ENCODE data around the gene COBL. TPM values are rescaled to one million over a fixed set of nuclear protein-coding genes. Genes with fewer than 3 reads are reported as not detected.

Gene COBL
- total and polyA plus RNA-seq, 2 of the 8 experiments (the other 6 are each of a cell fraction or from before 2014, with no cell fraction given): 13.8 to 40.4 TPM

GRCh38 chr7:51046103-51046466, 270.5 kb downstream of the COBL start:
- POLR2A ChIA-PET (ENCODE audit: partially characterized antibody): interaction anchor here (1.8 kb wide), 1 partner anchor 9 kb away, joined by 5 read pairs; no protein-coding TSS in a partner anchor
- 95% methylated on average over 4 of the region's 4 CpGs; no CpG with 5 or more reads in 1 of the 2 experiments for WGBS, 2 experiments (ENCODE audit: extremely low coverage in 1 of 2, insufficient coverage in 1 of 2, insufficient read length in 1 of 2, insufficient replicate concordance in 2 of 2, low coverage in 1 of 2, low lambda C conversion rate in 2 of 2, missing lambda C conversion rate in 1 of 2)
- Histone ChIP-seq H3K4me2 (ENCODE audit: insufficient read depth in 1 of 2, low read depth in 2 of 2, low read length in 2 of 2) (no peak overlapping the region), H3K23ac (ENCODE audit: insufficient read length) (no peak overlapping the region), H3K4me3 (ENCODE audit: extremely low read depth in 1 of 4, insufficient read depth in 2 of 4, low read depth in 3 of 4, low read length in 4 of 4) (no peak overlapping the region), H3K18ac (ENCODE audit: extremely low read depth, low read length) (no peak overlapping the region), H2AFZ (ENCODE audit: low read length) (no peak overlapping the region), H4K20me1 (replicated peaks in 1 of 2; ENCODE audit: control insufficient read depth in 1 of 2, insufficient read depth in 2 of 2, low read length in 2 of 2) (no peaks in the 10 kb centered on the region), H3K56ac (replicated peaks; ENCODE audit: insufficient read length, low read depth, low read length) (no peak overlapping the region), H3K36me3 (ENCODE audit: control insufficient read depth in 2 of 4, insufficient read depth in 4 of 4, low read length in 3 of 4) (no peaks in the 10 kb centered on the region), H2BK12ac (ENCODE audit: low read depth, low read length) (no peak overlapping the region), H4K8ac (ENCODE audit: extremely low read depth, insufficient read depth, low read length) (no peak overlapping the region), H3K27me3 (replicated peaks in 1 of 4; ENCODE audit: control insufficient read depth in 3 of 4, extremely low read depth in 1 of 4, insufficient read depth in 3 of 4, low read length in 3 of 4) (no peaks in the 10 kb centered on the region), H2BK120ac (replicated peaks; ENCODE audit: low read depth, low read length) (no peak overlapping the region), H3K23me2 (ENCODE audit: low read depth, low read length) (no peaks in the 10 kb centered on the region), H3K4ac (replicated peaks; ENCODE audit: insufficient read length, low read depth, low read length) (no peak overlapping the region), H2AK5ac (ENCODE audit: low read depth, low read length) (no peak overlapping the region), H2BK15ac (ENCODE audit: low read length) (no peak overlapping the region), H3K9me3 (ENCODE audit: insufficient read depth in 2 of 2, low read depth in 1 of 2, low read length in 1 of 2) (peaks cover 0 to 9% of the 10 kb centered on the region in 2 experiments; a peak in 1 of 4 replicates), H4K91ac (replicated peaks; ENCODE audit: insufficient read length, low read length) (no peak overlapping the region), H3K9ac (replicated peaks in 1 of 4; ENCODE audit: extremely low read depth in 1 of 4, low read depth in 3 of 4, low read length in 3 of 4) (no peak overlapping the region), H3K79me1 (ENCODE audit: low read depth, low read length) (no peaks in the 10 kb centered on the region), H3K14ac (ENCODE audit: insufficient read length) (no peak overlapping the region), H3K4me1 (replicated peaks in 1 of 4; ENCODE audit: control insufficient read depth in 3 of 4, insufficient read depth in 4 of 4, low read length in 3 of 4) (no peaks in the 10 kb centered on the region), H2BK20ac (ENCODE audit: low read length) (no peak overlapping the region), H3K27ac (ENCODE audit: low read depth, low read length) (no peak overlapping the region), H4K5ac (ENCODE audit: insufficient read length, low read depth, low read length) (no peak overlapping the region), H2BK5ac (ENCODE audit: low read depth, low read length) (no peak overlapping the region), H3K79me2 (ENCODE audit: control insufficient read depth in 1 of 2, insufficient read depth in 2 of 2, low read length in 2 of 2) (no peaks in the 10 kb centered on the region)
- CTCF ChIA-PET (ENCODE audit: partially characterized antibody): interaction anchor here (0.6 kb wide), 1 partner anchor 122 kb away, joined by 3 read pairs; no protein-coding TSS in a partner anchor
- no peak for FAIRE-seq
- no peak for DNase-seq (ENCODE audit: low read depth in 1 of 2, low spot score in 2 of 2)
- TF ChIP-seq POLR2AphosphoS5 (IDR thresholded peaks at IDR 0.05; ENCODE audit: low read depth, low read length): no peak
